Mucosa of gallbladder (tissue), 1 donor: ENCODE results near the gene GTPBP4. TPM values are rescaled to one million over a fixed set of nuclear protein-coding genes. Genes with fewer than 3 reads are reported as not detected.
"Not testable (repeated sequence)": the region's sequence is repeated elsewhere in the genome, so short reads cannot be mapped to it uniquely, and the experiment has no call there.

ENCODE experiments used
- DNase-seq: peaks from one replicate; pipeline ENCODE4 v3.0.0-alpha.2; 2020; ENCODE audit warnings: low spot score
- total RNA-seq: library from RNA; stranded (reverse); gene quantifications from one replicate; pipeline ENCODE4 v1.2.1, GENCODE V29; 2021
- donor health status: DM: no; HTN: no; CAD: no.

GTPBP4 gene
- total RNA-seq, 1 donor from 2014 or later: 23.7 TPM

DNA sequence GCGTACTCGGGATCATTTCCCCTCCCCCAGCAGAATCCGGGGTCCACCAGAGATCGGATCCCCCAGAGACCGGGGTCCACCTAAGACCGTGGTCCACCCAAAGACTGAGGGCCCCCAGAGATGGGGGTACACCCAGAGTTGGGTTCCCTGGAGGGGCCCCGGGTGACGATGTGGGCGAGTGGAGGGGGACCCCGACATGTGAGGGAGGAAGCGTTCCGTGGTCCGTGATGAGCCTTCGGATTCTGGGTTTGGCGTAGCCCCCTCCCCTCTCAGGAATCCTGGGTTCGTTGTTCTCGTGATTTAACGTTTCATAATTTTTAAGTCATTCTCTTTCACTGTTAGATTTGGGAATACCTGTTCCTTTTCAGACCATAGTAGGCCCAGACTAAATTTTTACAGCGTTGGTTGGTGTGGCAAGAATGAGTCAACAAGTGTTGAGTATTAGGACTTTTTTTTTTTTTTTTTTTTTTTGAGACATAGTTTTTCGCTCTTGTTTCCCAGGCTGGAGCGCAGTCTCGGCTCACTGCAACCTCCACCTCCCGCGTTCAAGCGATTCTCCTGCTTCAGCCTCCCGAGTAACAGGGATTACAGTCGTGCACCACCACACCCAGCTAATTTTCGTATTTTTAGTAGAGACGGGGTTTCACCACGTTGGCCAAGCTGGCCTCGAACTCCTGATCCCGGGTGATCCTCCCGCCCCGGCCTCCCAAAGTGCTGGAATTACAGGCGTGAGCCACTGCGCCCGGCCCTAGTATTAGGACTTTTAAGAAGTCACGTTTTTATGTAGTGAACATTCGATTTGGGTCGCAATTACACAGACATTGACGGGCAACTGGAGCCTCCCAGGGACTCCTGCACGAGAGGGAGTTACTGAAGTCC is 672 bp downstream of the GTPBP4 start:
- no peak for DNase-seq

DNA sequence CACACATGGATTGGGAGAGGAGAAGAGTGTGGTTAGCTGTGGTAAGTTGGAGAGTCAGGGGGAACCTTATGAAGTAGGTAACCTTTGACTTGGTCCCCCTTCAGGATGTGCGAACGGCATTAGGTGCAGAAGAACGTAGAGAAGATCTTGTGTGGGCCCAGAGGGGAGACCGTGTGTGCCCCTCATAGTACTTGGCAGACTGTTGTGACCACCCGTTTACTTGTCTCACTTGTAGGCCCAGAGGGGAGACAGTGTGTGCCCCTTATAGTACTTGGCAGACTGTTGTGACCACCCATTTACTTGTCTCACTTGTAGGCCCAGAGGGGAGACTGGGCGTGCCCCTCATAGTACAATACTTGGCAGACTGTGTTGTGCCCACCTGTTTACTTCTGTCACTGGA is 2.6 kb downstream of the GTPBP4 start:
- no peak for DNase-seq

DNA sequence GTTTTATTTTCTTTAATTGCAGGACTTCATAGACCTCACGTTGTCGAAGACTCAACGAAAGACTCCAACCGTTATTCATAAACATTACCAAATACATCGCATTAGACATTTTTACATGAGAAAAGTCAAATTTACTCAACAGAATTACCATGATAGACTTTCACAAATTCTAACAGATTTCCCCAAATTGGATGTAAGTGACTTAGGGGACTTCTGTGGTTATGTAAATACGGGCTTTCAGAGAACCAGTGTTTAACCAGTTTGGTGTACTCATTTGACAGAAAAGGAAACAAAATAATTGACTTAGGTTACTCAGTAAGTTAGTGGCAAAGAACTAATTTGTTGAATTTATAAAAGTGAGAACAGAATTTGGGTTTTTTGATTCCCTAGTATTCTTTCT is 4.2 kb downstream of the GTPBP4 start:
- no peak for DNase-seq

DNA sequence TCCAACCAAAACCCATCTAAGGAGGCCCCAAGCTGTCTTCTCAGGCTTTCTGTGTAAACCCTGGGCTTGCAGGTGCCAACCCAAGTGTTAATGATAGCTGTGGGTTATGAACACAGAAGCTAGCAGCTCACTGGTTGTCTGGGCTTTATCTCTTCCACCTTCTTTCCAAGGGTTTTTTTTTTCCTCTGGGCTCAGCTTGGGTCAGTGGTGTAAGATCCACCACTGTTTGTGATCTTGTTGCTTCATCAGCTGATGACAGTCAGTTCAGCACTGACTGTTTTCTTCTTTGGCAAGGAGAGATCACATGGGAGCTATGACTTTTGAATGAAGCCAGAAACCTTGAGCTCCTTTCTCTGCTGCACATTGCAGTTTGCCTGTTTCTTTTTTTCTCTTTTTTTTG is 4.6 kb downstream of the GTPBP4 start:
- no peak for DNase-seq

DNA sequence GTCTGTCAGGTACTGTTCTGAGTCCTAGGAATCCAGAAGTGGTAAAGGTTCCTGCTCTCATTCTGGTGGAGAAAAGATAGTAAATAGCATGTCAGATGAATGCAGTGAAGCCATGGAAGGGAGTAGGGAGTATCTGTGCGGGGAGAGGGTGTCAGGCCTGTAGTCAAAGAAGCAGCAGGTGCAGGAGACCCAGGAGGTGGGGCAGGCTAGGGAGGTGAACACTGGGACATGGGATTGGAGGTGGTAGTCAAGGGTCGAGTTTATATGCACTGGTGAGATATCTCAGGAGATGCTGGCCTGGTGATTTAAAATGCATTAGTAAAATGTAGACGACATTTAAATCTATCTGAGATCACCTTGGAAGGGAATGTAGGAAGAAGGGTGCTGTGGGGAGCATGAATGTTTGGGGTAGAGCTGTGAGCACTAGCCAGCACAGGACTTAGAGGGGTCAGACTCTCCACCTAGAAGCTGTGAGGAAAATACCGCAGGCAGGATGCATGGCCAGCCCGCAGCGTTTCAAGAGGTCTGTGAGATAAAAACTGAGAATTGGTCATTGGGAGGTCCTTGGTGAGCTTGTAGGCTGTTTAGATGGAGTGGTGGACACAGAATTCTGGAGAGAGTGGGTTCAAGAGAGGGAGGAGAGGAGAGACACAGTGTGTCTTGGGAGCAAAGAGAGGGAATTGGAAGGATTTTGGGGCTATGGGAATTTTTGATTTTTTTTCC is 6.8 kb downstream of the GTPBP4 start:
- DNase-seq: no peak

DNA sequence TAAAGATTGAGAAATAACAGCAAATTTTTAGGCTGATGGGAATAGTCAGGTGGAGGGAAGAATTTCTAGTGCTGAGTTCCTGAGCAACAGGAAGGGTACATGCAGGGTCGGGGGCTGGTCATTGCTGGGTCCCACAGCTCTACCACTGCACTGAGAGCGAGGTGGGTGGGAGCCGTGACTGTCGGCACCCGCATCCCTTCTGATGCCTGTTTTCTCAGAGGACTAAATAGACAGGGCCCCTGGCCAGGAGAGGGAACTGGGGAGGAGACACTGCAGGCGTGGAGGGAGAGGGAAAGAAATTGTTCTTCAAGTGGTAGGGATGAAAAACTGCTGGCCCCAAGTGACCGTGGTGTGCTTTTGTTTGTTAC is 7.3 kb downstream of the GTPBP4 start:
- no peak for DNase-seq

DNA sequence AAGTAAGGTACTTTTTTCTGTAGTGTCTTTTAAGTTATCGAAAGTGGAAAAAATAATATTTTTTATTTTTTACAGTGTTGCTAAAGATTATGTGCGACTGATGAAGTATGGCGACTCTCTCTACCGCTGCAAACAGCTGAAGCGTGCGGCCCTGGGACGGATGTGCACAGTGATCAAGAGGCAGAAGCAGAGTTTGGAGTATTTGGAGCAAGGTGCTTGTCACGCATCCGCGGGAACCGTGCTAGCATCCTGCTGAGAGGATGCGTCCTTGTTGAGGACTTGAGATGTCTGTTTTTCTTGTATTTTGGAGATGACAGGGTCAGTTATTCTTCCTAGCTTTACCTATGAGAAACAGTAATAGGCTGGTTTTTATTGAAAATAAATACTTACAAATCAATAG is 7.8 kb downstream of the GTPBP4 start:
- no peak for DNase-seq

DNA sequence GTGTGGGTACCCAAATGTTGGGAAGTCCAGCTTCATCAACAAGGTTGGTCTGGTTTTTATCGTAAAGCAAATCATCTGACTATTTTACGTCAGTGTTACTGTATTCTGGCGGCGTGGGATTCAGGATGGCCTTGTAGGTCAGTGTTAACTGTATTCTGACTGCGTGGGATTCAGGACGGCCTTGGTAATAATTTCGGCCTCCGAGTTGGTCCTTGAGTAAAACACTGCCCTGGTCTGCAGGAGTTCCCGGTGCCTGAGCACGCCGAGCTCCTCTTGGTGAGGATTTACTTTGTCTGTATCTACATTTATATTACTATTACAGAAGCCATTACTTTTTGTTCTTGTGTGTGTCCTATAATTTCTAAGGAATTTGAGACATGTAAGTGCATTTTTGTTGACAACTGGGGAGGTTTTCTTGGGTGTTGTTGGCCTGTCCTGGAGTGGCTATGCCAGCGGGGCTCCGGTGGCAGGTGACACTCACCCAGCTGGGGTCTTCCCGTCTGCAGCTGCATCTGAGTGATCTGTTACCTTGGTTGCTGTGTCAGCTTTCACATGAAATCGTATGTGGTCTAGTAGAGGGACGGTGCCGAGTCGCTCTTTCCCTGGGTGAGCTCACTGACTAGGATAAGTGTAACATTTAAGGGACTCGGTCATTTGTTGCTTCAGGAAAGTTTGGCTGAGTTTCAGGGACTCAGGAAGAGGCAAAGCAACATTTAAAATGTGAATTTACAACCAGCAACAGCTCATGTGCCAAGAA is 9.2 kb downstream of the GTPBP4 start:
- DNase-seq: no peak

DNA sequence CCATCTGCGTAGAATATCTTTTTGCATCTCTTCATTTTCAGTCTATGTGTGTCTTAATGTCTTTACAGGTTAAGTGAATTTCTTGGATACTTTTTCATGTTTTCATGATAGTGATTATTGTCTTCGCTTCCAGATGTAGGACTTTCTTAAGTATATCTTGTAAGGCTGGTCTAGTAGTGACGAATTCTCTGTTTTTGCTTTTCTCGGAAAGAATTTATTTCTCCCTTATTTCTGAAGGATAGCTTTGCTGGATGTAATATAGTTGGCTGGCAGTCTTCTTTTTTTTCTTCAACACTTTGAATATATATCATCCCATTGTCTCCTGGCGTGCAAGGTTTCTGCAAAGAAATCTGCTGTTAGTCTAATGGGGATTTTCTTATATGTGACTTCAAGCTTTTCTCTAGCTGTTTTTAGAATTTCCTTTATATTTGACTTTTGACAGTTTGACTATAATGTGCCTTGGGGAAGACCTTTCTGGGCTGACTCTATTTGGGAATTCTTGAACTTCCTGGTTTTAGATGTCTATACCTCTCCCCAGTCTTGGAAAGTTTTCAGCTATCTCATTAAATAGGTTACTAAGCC is 14.3 kb downstream of the GTPBP4 start:
- DNase-seq: no peak

DNA sequence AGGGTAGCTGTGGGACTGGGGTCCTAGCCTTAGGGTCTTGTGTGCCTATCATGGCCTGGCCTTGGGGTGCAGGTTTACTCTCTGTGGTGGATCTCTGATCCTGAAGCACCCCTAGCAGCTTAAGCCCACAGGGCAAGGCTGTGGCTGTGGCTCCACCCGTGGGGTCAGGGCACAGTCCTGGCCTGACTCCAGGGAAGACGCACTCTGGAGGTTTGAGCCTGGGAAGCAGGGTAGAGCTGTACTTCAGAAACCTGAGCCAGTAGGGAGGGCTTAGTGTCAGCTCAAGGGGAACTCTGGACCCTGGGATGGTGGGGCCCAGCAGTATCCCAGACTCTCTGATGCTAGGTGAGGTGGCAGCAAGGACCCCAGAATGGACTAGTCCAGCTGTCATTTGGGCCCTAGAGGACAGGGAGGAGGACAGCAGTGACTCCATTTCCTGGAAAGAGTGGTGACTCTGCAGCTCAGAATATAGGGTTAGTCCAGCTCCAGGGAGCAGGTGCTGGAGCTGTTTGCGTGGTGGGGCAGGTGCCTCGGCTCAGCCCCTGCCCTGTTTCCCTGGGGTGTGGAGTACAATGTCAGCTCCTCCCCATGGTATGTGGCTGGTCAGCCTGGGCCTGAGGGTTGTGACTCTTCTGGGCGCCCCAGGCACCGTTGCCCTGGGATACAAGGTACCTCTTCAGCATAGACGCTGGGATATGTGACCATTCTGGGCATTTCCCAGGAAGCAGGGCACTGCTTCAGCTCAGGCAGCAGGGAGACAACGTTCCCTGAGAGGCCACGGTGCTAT is 15.8 kb downstream of the GTPBP4 start:
- DNase-seq: no peak

DNA sequence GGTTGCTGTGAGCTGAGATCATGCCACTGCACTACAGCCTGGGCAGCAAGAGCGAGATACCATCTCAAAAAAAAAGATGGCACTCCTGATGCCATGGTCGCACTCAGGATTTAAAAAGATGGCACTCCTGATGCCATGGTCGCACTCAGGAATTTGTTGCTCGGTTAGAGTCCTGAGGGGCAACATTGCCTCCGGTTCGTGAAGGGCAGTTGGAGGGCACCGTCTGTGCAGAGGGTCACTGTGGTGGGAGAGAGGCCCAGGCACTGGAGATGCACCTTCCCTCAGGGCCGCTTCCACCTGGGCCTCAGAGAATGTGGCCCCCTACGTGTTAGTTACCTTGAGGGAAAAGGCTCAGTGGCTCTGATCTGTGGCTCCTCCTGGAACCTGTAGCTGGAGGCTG is 18.3 kb downstream of the GTPBP4 start:
- DNase-seq: no peak

DNA sequence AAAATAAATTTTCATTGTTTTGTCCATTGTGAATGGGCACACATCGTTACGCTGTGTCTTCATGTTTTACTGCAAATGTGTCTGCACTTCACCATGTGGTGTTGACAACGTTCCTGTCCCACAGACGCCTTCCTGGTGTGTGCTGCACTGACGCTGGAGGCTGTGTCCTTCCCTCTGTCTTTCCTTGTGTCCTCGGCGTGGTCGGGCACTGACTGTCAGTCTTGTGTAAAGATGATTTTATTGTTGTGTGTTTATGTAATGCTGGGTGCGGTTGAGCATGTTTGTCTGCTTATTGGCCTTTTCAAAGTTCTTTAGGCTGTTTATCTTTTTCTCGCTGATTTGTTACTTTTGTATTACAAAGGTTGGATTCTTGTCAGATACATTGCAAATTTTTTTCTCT is 19.3 kb downstream of the GTPBP4 start:
- DNase-seq: no peak

DNA sequence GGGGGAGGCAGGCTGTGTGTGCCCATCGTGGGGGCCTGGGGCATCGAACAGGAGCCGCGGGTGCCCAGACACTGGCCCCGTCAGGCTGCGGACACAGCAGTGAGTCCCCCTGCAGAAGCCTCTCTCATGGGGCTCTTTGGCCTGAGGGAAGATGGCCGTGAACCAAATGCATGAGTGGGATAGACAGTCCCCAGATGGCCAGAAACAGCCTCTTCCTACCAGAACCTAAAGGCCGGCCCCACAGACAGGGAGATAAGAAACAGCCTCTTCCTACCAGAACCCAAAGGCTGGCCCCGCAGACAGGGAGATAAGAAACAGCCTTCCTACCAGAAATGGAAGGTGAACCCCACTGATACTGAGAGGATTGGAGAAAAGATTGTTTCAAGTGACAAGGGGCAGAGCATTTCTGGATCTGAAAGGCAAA is 20.8 kb downstream of the GTPBP4 start:
- DNase-seq: no peak

DNA sequence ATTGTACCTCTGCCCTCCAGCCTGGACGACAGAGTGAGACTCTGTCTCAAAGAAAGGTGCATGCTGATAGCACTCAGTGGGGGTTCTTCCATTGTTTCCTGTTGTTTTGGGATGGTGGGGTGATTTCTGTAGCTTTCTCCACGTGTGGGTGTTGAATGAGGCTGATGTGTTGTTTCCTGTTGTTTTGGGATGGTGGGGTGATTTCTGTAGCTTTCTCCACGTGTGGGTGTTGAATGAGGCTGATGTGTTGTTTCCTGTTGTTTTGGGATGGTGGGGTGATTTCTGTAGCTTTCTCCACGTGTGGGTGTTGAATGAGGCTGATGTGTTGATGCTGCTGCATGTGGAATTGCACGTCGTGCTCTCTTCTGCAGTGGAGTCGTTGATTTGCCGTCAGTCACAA is 21.7 kb downstream of the GTPBP4 start:
- DNase-seq: not testable (repeated sequence)

DNA sequence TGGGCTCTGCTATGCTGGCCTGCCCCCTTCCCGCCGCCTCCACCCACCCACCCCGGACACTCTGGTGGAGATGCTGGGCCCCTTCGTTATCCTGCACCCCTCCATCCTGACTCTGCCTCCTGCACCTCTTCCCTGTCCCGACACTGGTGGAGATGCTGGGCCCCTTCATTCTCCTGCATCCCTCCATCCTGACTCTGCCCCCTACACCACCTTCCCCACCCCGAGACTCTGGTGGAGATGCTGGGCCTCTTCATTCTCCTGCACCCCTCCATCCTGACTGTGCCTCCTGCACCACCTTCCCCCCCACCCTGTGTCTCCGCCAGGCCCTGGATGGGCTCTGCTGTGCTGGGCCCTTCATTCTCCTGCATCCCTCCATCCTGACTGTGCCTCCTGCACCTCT is 22.5 kb downstream of the GTPBP4 start:
- no peak for DNase-seq

DNA sequence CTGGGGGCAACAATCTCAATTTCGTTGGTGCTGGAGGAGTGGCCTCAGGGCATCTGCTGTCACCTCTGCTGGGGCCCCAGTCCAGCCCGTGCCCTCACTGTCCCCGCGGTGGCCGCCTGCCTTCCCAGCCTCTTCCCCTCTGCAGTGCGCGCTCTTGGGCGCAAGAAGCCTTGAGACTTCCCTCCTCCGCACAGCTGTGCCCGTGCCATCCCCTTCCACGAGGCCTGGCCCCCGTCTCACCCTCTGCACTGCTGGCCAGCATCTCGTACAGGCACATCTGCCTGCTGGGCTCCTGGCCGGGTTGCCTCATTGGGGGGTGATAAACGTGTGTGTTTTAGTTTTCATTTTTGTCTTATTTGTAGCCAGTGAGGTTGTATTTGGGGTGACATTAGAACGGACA is 23.5 kb downstream of the GTPBP4 start:
- no peak for DNase-seq

DNA sequence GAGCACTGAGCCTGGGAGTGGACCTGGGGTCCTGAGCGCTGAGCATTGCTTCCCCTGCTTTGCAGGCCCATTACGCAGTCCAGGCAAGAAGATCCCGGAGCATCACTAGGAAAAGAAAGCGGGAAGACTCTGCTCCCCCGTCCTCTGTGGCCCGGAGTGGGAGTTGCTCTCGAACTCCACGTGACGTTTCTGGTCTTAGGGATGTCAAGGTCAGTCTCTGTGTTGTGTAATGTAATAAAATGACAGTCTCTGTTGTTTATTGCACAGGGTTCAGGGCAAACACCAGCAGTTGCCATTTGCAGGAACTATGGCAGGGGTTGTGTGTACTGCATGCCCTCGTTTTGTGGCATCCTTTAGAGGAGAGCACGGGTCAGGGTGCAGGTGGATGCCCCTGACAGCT is 27.5 kb downstream of the GTPBP4 start:
- DNase-seq: no peak

DNA sequence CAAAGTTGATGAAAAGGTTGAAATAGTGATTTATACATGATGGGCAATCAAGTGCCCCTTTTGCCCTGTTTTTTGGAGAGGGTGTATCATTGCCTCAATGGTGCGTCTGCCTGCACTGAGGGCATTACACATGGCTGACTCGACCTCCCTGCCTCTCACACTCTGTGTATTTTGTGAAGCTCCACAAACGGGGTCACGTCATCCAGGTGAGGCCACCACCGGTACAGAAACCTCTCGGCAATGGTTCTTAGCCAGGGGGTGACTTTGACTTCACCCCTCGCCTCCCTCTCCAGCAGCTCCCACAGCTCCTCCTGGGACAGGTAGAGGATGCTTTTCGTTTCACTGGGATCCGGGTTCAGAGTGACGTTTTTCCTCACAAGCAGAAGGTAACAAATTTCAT is 31.1 kb downstream of the GTPBP4 start:
- no peak for DNase-seq

DNA sequence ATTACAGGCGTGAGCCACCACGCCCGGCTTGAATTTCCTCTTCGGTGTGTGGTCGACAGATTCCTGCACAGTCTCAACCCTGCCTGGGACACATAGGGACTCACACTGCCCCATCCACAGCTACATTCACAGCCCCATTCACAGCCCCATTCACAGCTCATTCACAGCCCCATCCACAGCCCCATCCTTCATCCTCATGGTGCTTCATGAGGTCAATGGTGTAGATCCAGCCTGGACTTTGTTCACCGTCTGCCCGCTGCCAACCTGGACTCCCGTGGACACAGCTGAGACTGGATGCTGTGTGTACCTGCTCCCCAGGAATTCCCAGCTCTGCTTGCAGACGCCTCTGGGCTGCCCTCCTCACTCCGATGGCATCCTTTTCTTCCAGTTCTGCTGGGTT is 32.2 kb downstream of the GTPBP4 start:
- no peak for DNase-seq

DNA sequence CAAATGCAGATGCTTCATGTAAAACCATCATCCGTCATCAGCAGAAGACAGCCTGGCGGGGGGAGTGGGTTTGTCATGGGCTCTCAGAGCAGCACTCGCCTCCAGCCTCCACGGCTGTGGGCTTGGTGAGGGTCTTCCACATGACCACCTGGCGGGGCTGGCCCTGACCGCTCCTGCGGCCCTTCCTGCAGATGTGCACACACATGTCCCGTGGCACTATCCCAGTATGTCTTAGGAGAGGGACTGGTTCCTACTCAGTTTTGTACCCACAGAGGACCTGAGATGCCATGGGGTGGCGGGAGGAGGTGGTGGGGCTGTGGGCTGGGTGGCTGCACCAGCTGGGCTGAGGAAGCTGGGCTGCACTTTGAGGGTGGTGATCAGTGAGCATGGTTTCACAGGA is 32.7 kb downstream of the GTPBP4 start:
- DNase-seq: no peak

DNA sequence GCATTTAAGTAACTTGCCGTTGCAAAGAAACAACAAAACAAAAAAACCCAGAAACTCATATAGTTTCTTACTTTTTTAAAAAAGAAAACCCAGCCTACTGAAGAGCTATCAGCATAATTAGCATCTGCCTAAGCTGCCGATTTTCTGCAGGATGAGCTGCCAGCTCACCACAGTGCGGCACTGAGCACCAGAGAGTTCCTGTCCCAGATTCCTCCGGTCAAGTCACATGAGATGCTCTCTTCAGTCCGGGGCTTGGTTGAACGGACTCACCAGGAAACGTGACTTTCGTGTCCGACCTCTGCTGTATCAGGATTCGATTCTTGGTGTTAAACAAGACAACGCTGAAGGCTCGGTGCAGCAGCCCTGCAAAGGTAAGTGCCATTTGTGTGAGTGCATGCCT is 34.2 kb downstream of the GTPBP4 start:
- DNase-seq: no peak
